Smooth muscle cell (in vitro differentiated cells): ENCODE measurements around the gene ZNF93. TPM values are rescaled to one million over a fixed set of nuclear protein-coding genes. Genes with fewer than 3 reads are reported as not detected.
"Not testable (repeated sequence)": the region's sequence is repeated elsewhere in the genome, so short reads cannot be mapped to it uniquely, and the experiment has no call there.

ENCODE experiments used
- DNase-seq: peaks from one replicate; lab custom pipeline; 2025; ENCODE audit not compliant: unreplicated experiment; lab: John Stamatoyannopoulos, UW
- H2AFZ ChIP-seq: fragments of 200-600 bp; sonication (generic); 2 replicates; pipeline ENCODE4 v1.6.0; 2016; ENCODE audit warnings: antibody characterized with exemption, low read depth, mild to moderate bottlenecking
- H3F3A ChIP-seq: fragments of 200-600 bp; sonication (generic); 2 replicates; pipeline ENCODE4 v1.6.0; 2017; ENCODE audit warnings: antibody characterized with exemption, low read depth
- H3K27ac ChIP-seq: fragments of 200-600 bp; sonication (generic); 2 replicates; pipeline ENCODE4 v1.5.1; 2016; ENCODE audit warnings: low read depth, mild to moderate bottlenecking
- H3K27me3 ChIP-seq: fragments of 200-600 bp; sonication (generic); 2 replicates; pipeline ENCODE4 v1.6.1; 2016; ENCODE audit warnings: low read depth, mild to moderate bottlenecking
- H3K36me3 ChIP-seq: fragments of 200-600 bp; sonication (generic); 2 replicates; pipeline ENCODE4 v1.5.1; 2016; ENCODE audit warnings: low read depth
- H3K4me1 ChIP-seq: fragments of 200-600 bp; sonication (generic); 2 replicates; pipeline ENCODE4 v1.5.1; 2016; ENCODE audit warnings: low read depth
- H3K4me2 ChIP-seq: fragments of 200-600 bp; sonication (generic); 2 replicates; pipeline ENCODE4 v1.6.0; 2016; ENCODE audit warnings: mild to moderate bottlenecking
- H3K4me3 ChIP-seq: fragments of 200-600 bp; sonication (generic); 2 replicates; pipeline ENCODE4 v1.5.1; 2016; ENCODE audit warnings: mild to moderate bottlenecking
- H3K79me2 ChIP-seq: fragments of 200-600 bp; sonication (generic); 2 replicates; pipeline ENCODE4 v1.6.0; 2016; ENCODE audit warnings: low read depth, mild to moderate bottlenecking
- H3K9ac ChIP-seq: fragments of 200-600 bp; sonication (generic); 2 replicates; pipeline ENCODE4 v1.6.0; 2016; ENCODE audit warnings: low read depth
- H3K9me3 ChIP-seq: fragments of 200-600 bp; sonication (generic); replicated peaks from 2 replicates; pipeline ENCODE4 v1.5.1; 2016; ENCODE audit warnings: low read depth
- H4K20me1 ChIP-seq: fragments of 200-600 bp; sonication (generic); 2 replicates; pipeline ENCODE4 v1.6.0; 2016; ENCODE audit warnings: low read depth
- CTCF ChIP-seq: fragments of 200-600 bp; sonication (generic); IDR thresholded peaks from 2 replicates; pipeline ENCODE4 v1.5.1; 2017; ENCODE audit warnings: borderline replicate concordance, mild to moderate bottlenecking, antibody characterized with exemption; ENCODE audit not compliant: insufficient read depth, poor library complexity, severe bottlenecking
- WGBS: methylation state at CpG from one replicate; pipeline ENCODE4 v1.1.7; 2016; ENCODE audit warnings: low lambda C conversion rate; 5-methylcytosine and 5-hydroxymethylcytosine counted together
- polyA plus RNA-seq: library from polyadenylated mRNA; unstranded; fragments of >200 nt; fragmentation: Nextera tagmentation; extraction: Ambion mirVana; gene quantifications from 2 replicates; pipeline ENCODE4 v1.2.1, GENCODE V29; 2016
- total RNA-seq: library from RNA; depleted of rRNA; stranded (reverse); fragments of >200 nt; gene quantifications from 2 replicates; pipeline ENCODE4 v1.2.3, GENCODE V29; 2014

ZNF93 gene
- total and polyA plus RNA-seq, 2 experiments from 2014 or later: 18.3 to 36.7 TPM

- 28% methylated on average over 9 of the region's 9 CpGs for WGBS
- not testable (repeated sequence) for H3K9me3 ChIP-seq, H3K36me3 ChIP-seq, H3K9ac ChIP-seq, H3K4me3 ChIP-seq, H3K4me2 ChIP-seq, H2AFZ ChIP-seq, H3K4me1 ChIP-seq, H4K20me1 ChIP-seq, H3F3A ChIP-seq, H3K27ac ChIP-seq, H3K79me2 ChIP-seq, H3K27me3 ChIP-seq
- peak; percentile 72 for TF ChIP-seq CTCF
- peak; percentile 1 for DNase-seq
These were observed 58.5 kb downstream of the ZNF93 start for GRCh38 chr19:19959151-19959799.

GRCh38 chr19:19964416-19964815, 63.7 kb downstream of the ZNF93 start:
- Histone ChIP-seq H3K9me3 (peaks cover 4% of the 10 kb centered on the region), H3K27ac (no peak overlapping the region), H3K27me3 (no peaks in the 10 kb centered on the region), H4K20me1 (no peaks in the 10 kb centered on the region), H3K4me3 (no peak overlapping the region), H3K9ac (no peak overlapping the region), H3K4me1 (peaks cover 10% of the 10 kb centered on the region), H3K79me2 (no peaks in the 10 kb centered on the region), H3K36me3 (no peaks in the 10 kb centered on the region), H2AFZ (no peak overlapping the region), H3F3A (no peaks in the 10 kb centered on the region), H3K4me2 (no peak overlapping the region)
- no peak for DNase-seq
- 95% methylated on average over 7 of the region's 7 CpGs for WGBS
- no peak for TF ChIP-seq CTCF

- H2AFZ ChIP-seq, H3K79me2 ChIP-seq, H3F3A ChIP-seq, H3K36me3 ChIP-seq, H3K4me1 ChIP-seq, H3K4me3 ChIP-seq, H4K20me1 ChIP-seq, H3K27me3 ChIP-seq, DNase-seq, H3K9ac ChIP-seq, H3K27ac ChIP-seq, H3K9me3 ChIP-seq: not testable (repeated sequence)
- H3K4me2 ChIP-seq: peak overlapping the region; percentile 26
- 34% methylated on average over 3 of the region's 3 CpGs for WGBS
These were observed 65.4 kb downstream of the ZNF93 start for GRCh38 chr19:19966126-19966525.

GRCh38 chr19:19966862-19967261, 66.1 kb downstream of the ZNF93 start:
- Histone ChIP-seq H3K27ac (no peak overlapping the region), H3K4me3 (no peak overlapping the region), H3K79me2 (no peaks in the 10 kb centered on the region), H3K36me3 (no peaks in the 10 kb centered on the region), H2AFZ (no peak overlapping the region), H3K4me1 (peaks cover 10% of the 10 kb centered on the region), H3K27me3 (no peaks in the 10 kb centered on the region), H4K20me1 (no peaks in the 10 kb centered on the region), H3K9me3 (peaks cover 6% of the 10 kb centered on the region), H3K4me2 (peak overlapping the region; percentile 26), H3F3A (no peaks in the 10 kb centered on the region), H3K9ac (no peak overlapping the region)
- DNase-seq: no peak
- TF ChIP-seq CTCF: no peak
- 90% methylated on average over 4 of the region's 4 CpGs for WGBS

Other genes starting within 250 kb of the ZNF93 start
- 48.1 and 51.7 TPM in 2 replicates for gene ATP13A1, start 237.3 kb upstream of the ZNF93 start, total RNA-seq
- gene ATP13A1, start 237.3 kb upstream of the ZNF93 start, polyA plus RNA-seq: 51.4 and 57.3 TPM in 2 replicates
- gene ZNF101, start 232.1 kb upstream of the ZNF93 start, total RNA-seq: 5.4 and 6.6 TPM in 2 replicates
- gene ZNF101, start 232.1 kb upstream of the ZNF93 start, polyA plus RNA-seq: 0.83 and 2.8 TPM in 2 replicates
- gene ZNF14, start 167.8 kb upstream of the ZNF93 start, total RNA-seq: 3.8 and 7.6 TPM in 2 replicates
- 1.2 and 2.4 TPM in 2 replicates for gene ZNF14, start 167.8 kb upstream of the ZNF93 start, polyA plus RNA-seq
- 27.7 and 41.9 TPM in 2 replicates for gene ZNF506, start 79.2 kb upstream of the ZNF93 start, total RNA-seq
- 6.7 and 10.6 TPM in 2 replicates for gene ZNF506, start 79.2 kb upstream of the ZNF93 start, polyA plus RNA-seq
- 11.7 and 17.1 TPM in 2 replicates for gene ZNF253, start 35.1 kb upstream of the ZNF93 start, total RNA-seq
- gene ZNF253, start 35.1 kb upstream of the ZNF93 start, polyA plus RNA-seq: 3.2 and 7.9 TPM in 2 replicates
- gene ZNF682, start 138.6 kb downstream of the ZNF93 start, total RNA-seq: 9.0 and 10.1 TPM in 2 replicates
- 4.4 and 7.8 TPM in 2 replicates for gene ZNF682, start 138.6 kb downstream of the ZNF93 start, polyA plus RNA-seq
- 5.3 and 7.6 TPM in 2 replicates for gene ZNF90, start 177.1 kb downstream of the ZNF93 start, total RNA-seq
- 2.6 and 3.4 TPM in 2 replicates for gene ZNF90, start 177.1 kb downstream of the ZNF93 start, polyA plus RNA-seq